HEK293 (cell line): ENCODE data around the gene VAV2.

Source experiments
- BCL11B ChIP-seq: fragments of 450-650 bp; formaldehyde crosslinking; IDR thresholded peaks from 2 replicates; pipeline ENCODE4 v1.5.1; 2016; ENCODE audit warnings: low read depth, missing biosample characterization, missing genetic modification characterization
- CTCF ChIP-seq: fragments of 450-650 bp; formaldehyde crosslinking; IDR thresholded peaks from 2 replicates; pipeline ENCODE4 v1.5.1; 2016; ENCODE audit warnings: missing biosample characterization, missing genetic modification characterization
- MZF1 ChIP-seq: fragments of 450-650 bp; formaldehyde crosslinking; IDR thresholded peaks from 2 replicates; pipeline ENCODE4 v1.5.1; 2017; ENCODE audit warnings: missing biosample characterization, missing genetic modification characterization, borderline replicate concordance
- PRDM4 ChIP-seq: fragments of 450-650 bp; formaldehyde crosslinking; IDR thresholded peaks from 2 replicates; pipeline ENCODE4 v1.5.1; 2017; ENCODE audit warnings: missing biosample characterization, missing genetic modification characterization
- SALL2 ChIP-seq: fragments of 450-650 bp; formaldehyde crosslinking; IDR thresholded peaks from 2 replicates; pipeline ENCODE4 v1.5.0; 2017; ENCODE audit warnings: missing biosample characterization, mild to moderate bottlenecking, missing genetic modification characterization, borderline replicate concordance
- ZBTB21 ChIP-seq: fragments of 450-650 bp; formaldehyde crosslinking; IDR thresholded peaks from 2 replicates; pipeline ENCODE4 v1.5.1; 2017; ENCODE audit warnings: missing biosample characterization, missing genetic modification characterization
- ZNF140 ChIP-seq: fragments of 450-650 bp; formaldehyde crosslinking; IDR thresholded peaks from 2 replicates; pipeline ENCODE4 v1.5.1; 2016; ENCODE audit warnings: missing biosample characterization, missing genetic modification characterization
- ZNF202 ChIP-seq: fragments of 450-650 bp; formaldehyde crosslinking; IDR thresholded peaks from 2 replicates; pipeline ENCODE4 v1.5.1; 2016; ENCODE audit warnings: missing biosample characterization, missing genetic modification characterization, borderline replicate concordance
- ZNF398 ChIP-seq: fragments of 450-650 bp; formaldehyde crosslinking; IDR thresholded peaks from 2 replicates; pipeline ENCODE4 v1.5.1; 2017; ENCODE audit warnings: missing biosample characterization, missing genetic modification characterization
- ZNF426 ChIP-seq: fragments of 450-650 bp; formaldehyde crosslinking; IDR thresholded peaks from 2 replicates; pipeline ENCODE4 v1.5.1; 2017; ENCODE audit warnings: missing biosample characterization, missing genetic modification characterization, mild to moderate bottlenecking, inconsistent platforms, moderate library complexity
- ZNF561 ChIP-seq: fragments of 450-650 bp; IDR thresholded peaks from 2 replicates; pipeline ENCODE4 v1.5.1; 2018; ENCODE audit warnings: missing biosample characterization, missing genetic modification characterization, borderline replicate concordance
- ZNF704 ChIP-seq: fragments of 450-650 bp; formaldehyde crosslinking; IDR thresholded peaks from 2 replicates; pipeline ENCODE4 v1.5.1; 2016; ENCODE audit warnings: missing biosample characterization, missing genetic modification characterization

- TF ChIP-seq MZF1 (tag by site-specific recombination) (no peak), ZNF426 (tag by site-specific recombination) (no peak), SALL2 (tag by site-specific recombination) (no peak), CTCF (tag by site-specific recombination) (no peak), ZNF398 (no peak), ZNF561 (tag by site-specific recombination) (no peak), PRDM4 (tag by site-specific recombination) (no peak), ZNF202 (tag by site-specific recombination) (no peak), ZNF704 (tag by site-specific recombination) (no peak), ZNF140 (tag by site-specific recombination) (no peak), BCL11B (tag by site-specific recombination) (no peak), ZBTB21 (tag by site-specific recombination) (no peak)
Measured at GRCh38 chr9:133963166-133963565, 29.0 kb downstream of the VAV2 start.
